HEK293T (cell line): ENCODE measurements around the gene GPR141.

Source experiments
- CTCF ChIA-PET: fragments of 350-600 bp; formaldehyde crosslinking; extraction: SDS; loops from one replicate; lab custom pipeline; 2021; ENCODE audit warnings: antibody characterized with exemption, inconsistent platforms; lab: Yijun Ruan, JAX
- POLR2A ChIA-PET: fragments of 350-600 bp; formaldehyde crosslinking; extraction: SDS; loops from one replicate; lab custom pipeline; 2020; ENCODE audit warnings: antibody characterized with exemption, inconsistent platforms; lab: Yijun Ruan, JAX
- DNase-seq: peaks from one replicate; pipeline ENCODE4 v3.0.0; 2012; ENCODE audit warnings: mixed read lengths; ENCODE audit errors: extremely low spot score
- ARNT ChIP-seq: fragments of 450-650 bp; IDR thresholded peaks from 2 replicates; pipeline ENCODE4 v1.6.1; 2017; ENCODE audit warnings: mild to moderate bottlenecking
- BHLHE40 ChIP-seq: fragments of 450-650 bp; IDR thresholded peaks from 2 replicates; pipeline ENCODE4 v1.6.1; 2016; ENCODE audit warnings: mild to moderate bottlenecking, moderate library complexity, borderline replicate concordance
- CTBP1 ChIP-seq: fragments of 450-650 bp; IDR thresholded peaks from 2 replicates; pipeline ENCODE4 v1.6.1; 2016; ENCODE audit warnings: borderline replicate concordance
- ELF4 ChIP-seq: fragments of 450-650 bp; IDR thresholded peaks from 2 replicates; pipeline ENCODE4 v1.6.1; 2017; ENCODE audit warnings: antibody characterized with exemption
- FOXA1 ChIP-seq: fragments of 450-650 bp; IDR thresholded peaks from 2 replicates; pipeline ENCODE4 v1.6.1; 2016; ENCODE audit warnings: mild to moderate bottlenecking
- FOXK2 ChIP-seq: fragments of 450-650 bp; IDR thresholded peaks from 2 replicates; pipeline ENCODE4 v1.6.1; 2016; ENCODE audit warnings: mild to moderate bottlenecking
- FOXM1 ChIP-seq: fragments of 450-650 bp; IDR thresholded peaks from 2 replicates; pipeline ENCODE4 v1.6.1; 2017; ENCODE audit warnings: mild to moderate bottlenecking, borderline replicate concordance
- HDGF ChIP-seq: fragments of 450-650 bp; IDR thresholded peaks from 2 replicates; pipeline ENCODE4 v1.6.1; 2017; ENCODE audit warnings: antibody characterized with exemption, borderline replicate concordance
- L3MBTL2 ChIP-seq: fragments of 450-650 bp; conservative IDR thresholded peaks from 2 replicates; pipeline ENCODE4 v1.6.1; 2016; ENCODE audit warnings: mild to moderate bottlenecking
- LEF1 ChIP-seq: fragments of 450-650 bp; IDR thresholded peaks from 2 replicates; pipeline ENCODE4 v1.6.1; 2017; ENCODE audit warnings: mild to moderate bottlenecking, borderline replicate concordance
- NFRKB ChIP-seq: fragments of 450-650 bp; IDR thresholded peaks from 2 replicates; pipeline ENCODE4 v1.6.1; 2016; ENCODE audit warnings: mild to moderate bottlenecking, moderate library complexity
- PKNOX1 ChIP-seq: fragments of 450-650 bp; IDR thresholded peaks from 2 replicates; pipeline ENCODE4 v1.6.1; 2016
- SP1 ChIP-seq: fragments of 450-650 bp; IDR thresholded peaks from 2 replicates; pipeline ENCODE4 v1.6.1; 2017
- SUZ12 ChIP-seq: fragments of 450-650 bp; IDR thresholded peaks from 2 replicates; pipeline ENCODE4 v1.6.1; 2016; ENCODE audit warnings: mild to moderate bottlenecking
- TARDBP ChIP-seq: fragments of 450-650 bp; IDR thresholded peaks from 2 replicates; pipeline ENCODE4 v1.6.1; 2016
- ZNF384 ChIP-seq: fragments of 450-650 bp; IDR thresholded peaks from 2 replicates; pipeline ENCODE4 v1.6.1; 2016

The GPR141 gene

GRCh38 chr7:37769726-37770125 lies 86.2 kb downstream of the GPR141 start:
- no peak for DNase-seq
- no peak for TF ChIP-seq BHLHE40
- TF ChIP-seq FOXK2: no peak
- TF ChIP-seq NFRKB: no peak
- TF ChIP-seq ELF4: no peak
- TF ChIP-seq ZNF384: no peak
- no peak for TF ChIP-seq LEF1
- TF ChIP-seq SP1: no peak
- no peak for TF ChIP-seq PKNOX1
- TF ChIP-seq CTBP1: no peak
- TF ChIP-seq FOXA1: no peak
- no peak for TF ChIP-seq TARDBP
- no peak for TF ChIP-seq SUZ12
- no peak for TF ChIP-seq L3MBTL2
- TF ChIP-seq ARNT: no peak
- TF ChIP-seq HDGF: no peak
- TF ChIP-seq FOXM1: no peak
- POLR2A ChIA-PET: no interaction called here
- CTCF ChIA-PET: no interaction called here

DNA sequence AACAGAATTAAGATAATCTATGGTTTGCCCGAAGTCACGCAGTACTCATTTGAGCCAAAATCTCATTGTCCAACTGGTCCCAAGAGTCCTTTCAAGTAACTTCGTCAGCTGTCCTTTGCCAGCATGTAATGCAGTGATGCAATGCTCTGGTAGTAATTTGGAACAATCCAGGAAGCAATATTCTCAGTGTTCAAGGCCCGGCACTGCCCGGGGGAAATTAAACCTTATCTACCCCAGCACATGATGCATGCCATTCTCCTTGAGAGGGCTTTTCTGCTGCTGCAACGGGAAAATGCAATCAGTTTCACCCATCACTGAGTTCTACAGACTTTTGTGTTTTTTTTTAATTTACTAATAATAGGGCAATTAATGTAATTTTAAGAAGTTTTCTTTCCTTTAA lies 87.3 kb downstream of the GPR141 start:
- DNase-seq: no peak
- ChIA-PET POLR2A (no interaction called here), CTCF (no interaction called here)
- TF ChIP-seq L3MBTL2: no peak
- TF ChIP-seq HDGF: no peak
- TF ChIP-seq ARNT: no peak
- no peak for TF ChIP-seq NFRKB
- TF ChIP-seq BHLHE40: no peak
- TF ChIP-seq CTBP1: no peak
- TF ChIP-seq TARDBP: no peak
- no peak for TF ChIP-seq ZNF384
- no peak for TF ChIP-seq FOXK2
- no peak for TF ChIP-seq SUZ12

GRCh38 chr7:37771342-37771741 lies 87.8 kb downstream of the GPR141 start:
- CTCF ChIA-PET: no interaction called here
- POLR2A ChIA-PET: no interaction called here
- TF ChIP-seq FOXM1 (no peak), ARNT (no peak), ZNF384 (no peak), SP1 (no peak), ELF4 (no peak), FOXK2 (no peak), L3MBTL2 (no peak), BHLHE40 (no peak), SUZ12 (no peak), PKNOX1 (no peak), TARDBP (no peak), HDGF (no peak), FOXA1 (no peak), LEF1 (no peak)
- DNase-seq: no peak

DNA sequence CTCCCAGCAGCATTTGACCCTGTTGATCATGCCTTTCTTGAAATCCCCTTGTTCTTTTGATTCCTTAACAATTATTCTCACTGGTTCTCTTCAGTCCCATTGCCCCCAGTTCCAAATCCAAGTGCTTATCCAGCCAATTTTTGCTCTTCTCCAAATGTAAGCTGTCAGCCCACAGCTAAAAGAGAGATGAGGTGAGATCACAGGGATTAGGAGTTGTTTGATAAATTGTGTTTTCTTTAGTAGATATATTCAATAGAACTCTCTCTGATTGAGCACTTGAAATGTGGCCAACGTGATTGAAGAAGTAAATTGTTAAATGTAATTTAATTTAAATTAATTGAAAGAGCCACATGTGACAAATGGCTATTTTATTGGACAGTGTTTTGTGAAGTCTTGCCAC lies 88.2 kb downstream of the GPR141 start:
- POLR2A ChIA-PET: no interaction called here

DNA sequence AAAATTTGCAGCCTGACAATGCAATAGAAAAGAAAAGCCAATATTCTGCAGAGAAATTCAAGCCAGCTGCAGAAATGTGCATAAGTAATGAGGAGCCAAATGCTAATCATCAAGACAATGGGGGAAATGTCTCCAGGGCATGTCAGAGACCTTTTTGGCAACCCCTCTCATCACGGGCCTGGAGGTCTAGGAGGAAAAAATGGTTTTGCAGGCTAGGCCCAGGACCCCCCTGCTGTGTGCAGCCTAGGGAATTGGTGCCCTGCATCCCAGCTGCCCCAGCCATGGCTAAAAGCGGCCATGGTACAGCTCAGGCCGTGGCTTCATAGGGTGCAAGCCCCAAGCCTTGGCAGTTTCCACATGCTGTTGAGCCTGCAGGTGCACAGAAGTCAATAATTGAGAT lies 92.4 kb downstream of the GPR141 start:
- POLR2A ChIA-PET: no interaction called here

More for the DNA sequence above, 88.2 kb downstream of the GPR141 start:
- no peak for DNase-seq
- CTCF ChIA-PET: no interaction called here
- TF ChIP-seq NFRKB: no peak
- no peak for TF ChIP-seq FOXM1
- TF ChIP-seq ZNF384: no peak
- TF ChIP-seq L3MBTL2: no peak
- no peak for TF ChIP-seq LEF1
- no peak for TF ChIP-seq HDGF
- no peak for TF ChIP-seq ELF4
- TF ChIP-seq PKNOX1: no peak
- no peak for TF ChIP-seq FOXK2
- TF ChIP-seq TARDBP: no peak

More for the DNA sequence above, 92.4 kb downstream of the GPR141 start:
- TF ChIP-seq LEF1: no peak
- no peak for TF ChIP-seq ARNT
- TF ChIP-seq NFRKB: no peak
- no peak for TF ChIP-seq PKNOX1
- no peak for TF ChIP-seq TARDBP
- no peak for TF ChIP-seq BHLHE40
- TF ChIP-seq SP1: no peak
- no peak for TF ChIP-seq CTBP1
- no peak for TF ChIP-seq FOXM1
- TF ChIP-seq SUZ12: no peak
- TF ChIP-seq FOXK2: no peak
- TF ChIP-seq HDGF: no peak
- no peak for TF ChIP-seq ELF4
- CTCF ChIA-PET: no interaction called here
- no peak for DNase-seq
